Endodermal cell (in vitro differentiated cells): ENCODE data around the gene PLAC9. TPM values are rescaled to one million over a fixed set of nuclear protein-coding genes. Genes with fewer than 3 reads are reported as not detected.

Experiments
- DNase-seq: peaks from one replicate; pipeline ENCODE4 v3.0.0-alpha.2; 2017
- H3K27ac ChIP-seq: 2 replicates; pipeline ENCODE4 v1.5.1; 2013; ENCODE audit warnings: mild to moderate bottlenecking, low read depth, low read length, moderate library complexity
- H3K27me3 ChIP-seq: 2 replicates; pipeline ENCODE4 v1.6.1; 2013; ENCODE audit warnings: mild to moderate bottlenecking, low read length, moderate library complexity; ENCODE audit not compliant: insufficient read depth, control insufficient read depth, poor library complexity, severe bottlenecking
- H3K36me3 ChIP-seq: 2 replicates; pipeline ENCODE4 v1.7.0; 2013; ENCODE audit warnings: mild to moderate bottlenecking, low read length, moderate library complexity; ENCODE audit not compliant: control insufficient read depth, insufficient read depth
- H3K4me1 ChIP-seq: one replicate; pipeline ENCODE4 v1.7.0; 2013; ENCODE audit warnings: low read length; ENCODE audit not compliant: control insufficient read depth, insufficient read depth
- H3K4me3 ChIP-seq: 2 replicates; pipeline ENCODE4 v1.5.1; 2013; ENCODE audit warnings: mild to moderate bottlenecking, low read length, moderate library complexity
- H3K9ac ChIP-seq: 2 replicates; pipeline ENCODE4 v1.6.1; 2013; ENCODE audit warnings: mild to moderate bottlenecking, low read length, moderate library complexity; ENCODE audit not compliant: poor library complexity, severe bottlenecking; ENCODE audit errors: extremely low read depth
- H3K9me3 ChIP-seq: 2 replicates; pipeline ENCODE4 v1.6.1; 2013; ENCODE audit warnings: mild to moderate bottlenecking, low read length, moderate library complexity; ENCODE audit not compliant: control insufficient read depth
- H3K27ac Mint-ChIP-seq: 2 replicates; pipeline ENCODE4 v1.8.0; 2020; ENCODE audit warnings: mixed read lengths
- H3K27me3 Mint-ChIP-seq: 2 replicates; pipeline ENCODE4 v1.8.0; 2021; ENCODE audit warnings: mild to moderate bottlenecking, mixed read lengths; ENCODE audit not compliant: insufficient read depth
- H3K36me3 Mint-ChIP-seq: 2 replicates; pipeline ENCODE4 v1.8.0; 2020; ENCODE audit warnings: low read depth, mixed read lengths
- H3K4me1 Mint-ChIP-seq: 2 replicates; pipeline ENCODE4 v1.8.0; 2020; ENCODE audit warnings: mixed read lengths
- H3K4me3 Mint-ChIP-seq: 2 replicates; pipeline ENCODE4 v1.8.0; 2020; ENCODE audit warnings: mild to moderate bottlenecking, moderate library complexity, mixed read lengths
- H3K9me3 Mint-ChIP-seq: 2 replicates; pipeline ENCODE4 v1.8.0; 2020; ENCODE audit warnings: mild to moderate bottlenecking, mixed read lengths
- CTCF ChIP-seq: fragments of 200-600 bp; sonication (generic); conservative IDR thresholded peaks from 2 replicates; pipeline ENCODE4 v1.5.0; 2021; ENCODE audit warnings: antibody characterized with exemption, mild to moderate bottlenecking
- WGBS, 2 experiments: methylation state at CpG; one replicate each; pipeline versions ENCODE4 v1.1.5 to v1.1.7; 2013; ENCODE audit warnings: missing lambda C conversion rate in 2 of 2, mixed read lengths in 1 of 2; ENCODE audit not compliant: insufficient coverage in 1 of 2, insufficient read length in 1 of 2; 5-methylcytosine and 5-hydroxymethylcytosine counted together
- total RNA-seq, 2 donors: library from RNA; stranded (reverse); fragmentation: NEBNext Ultra II Directional in 1 of 2; extraction: Animal tissue kit (Norgen Biotek cat#: 25700) in 1 of 2; gene quantifications; 2 replicates in 1 of 2; 3 replicates in 1 of 2; pipeline ENCODE4 v1.2.1, GENCODE V29; 2021

Gene PLAC9
- total RNA-seq, 2 donors from 2014 or later: 8.4 to 14.9 TPM

- Histone ChIP-seq H3K4me3 (no peak overlapping the region), H3K9ac (no peak overlapping the region), H3K9me3 (no peaks in the 10 kb centered on the region), H3K36me3 (peaks cover 53% of the 10 kb centered on the region), H3K27me3 (no peaks in the 10 kb centered on the region), H3K27ac (no peak overlapping the region), H3K4me1 (no peaks in the 10 kb centered on the region)
- Mint-ChIP-seq H3K9me3 (no peaks in the 10 kb centered on the region), H3K36me3 (peaks cover 25% of the 10 kb centered on the region), H3K4me1 (peaks cover 6% of the 10 kb centered on the region), H3K27me3 (no peaks in the 10 kb centered on the region), H3K4me3 (no peak overlapping the region), H3K27ac (no peak overlapping the region)
- whole genome bisulfite sequencing, 2 experiments: 91 to 97% methylated on average over 5 to 7 of the region's 7 CpGs
- no peak for DNase-seq
- no peak for TF ChIP-seq CTCF
Observed at GRCh38 chr10:80168162-80168511, 35.6 kb downstream of the PLAC9 start.

GRCh38 chr10:80168679-80169380 is 36.3 kb downstream of the PLAC9 start:
- Mint-ChIP-seq H3K4me1 (peaks cover 6% of the 10 kb centered on the region), H3K4me3 (no peak overlapping the region), H3K36me3 (peaks cover 19% of the 10 kb centered on the region), H3K27me3 (no peaks in the 10 kb centered on the region), H3K9me3 (no peaks in the 10 kb centered on the region), H3K27ac (no peak overlapping the region)
- Histone ChIP-seq H3K27me3 (no peaks in the 10 kb centered on the region), H3K36me3 (peaks cover 54% of the 10 kb centered on the region), H3K9me3 (no peaks in the 10 kb centered on the region), H3K4me3 (no peak overlapping the region), H3K9ac (no peak overlapping the region), H3K4me1 (no peaks in the 10 kb centered on the region), H3K27ac (no peak overlapping the region)
- DNase-seq: peak; percentile 77
- WGBS, 2 experiments: 87 to 89% methylated on average over 8 to 13 of the region's 13 CpGs
- TF ChIP-seq CTCF: peak; percentile 73

- Histone ChIP-seq H3K27ac (no peak overlapping the region), H3K27me3 (no peaks in the 10 kb centered on the region), H3K4me1 (no peaks in the 10 kb centered on the region), H3K36me3 (peaks cover 45% of the 10 kb centered on the region), H3K4me3 (no peak overlapping the region), H3K9me3 (no peaks in the 10 kb centered on the region), H3K9ac (no peak overlapping the region)
- H3K9me3 Mint-ChIP-seq: no peaks in the 10 kb centered on the region
- no peak overlapping the region for H3K27ac Mint-ChIP-seq
- H3K36me3 Mint-ChIP-seq: peaks cover 14% of the 10 kb centered on the region
- DNase-seq: no peak
- no peak for TF ChIP-seq CTCF
- no peak overlapping the region for H3K4me3 Mint-ChIP-seq
- H3K27me3 Mint-ChIP-seq: no peaks in the 10 kb centered on the region
- H3K4me1 Mint-ChIP-seq: peaks cover 6% of the 10 kb centered on the region
- 84 to 100% methylated on average over 1 to 3 of the region's 4 CpGs for WGBS, 2 experiments
Observed at GRCh38 chr10:80170026-80170425, 37.5 kb downstream of the PLAC9 start.
